Immature natural killer cell (primary cell): ENCODE results near the gene SVBP. TPM values are rescaled to one million over a fixed set of nuclear protein-coding genes. Genes with fewer than 3 reads are reported as not detected.
"Not testable (repeated sequence)": the region's sequence is repeated elsewhere in the genome, so short reads cannot be mapped to it uniquely, and the experiment has no call there.

Source experiments
- DNase-seq, 3 donors: peaks; one replicate each; pipeline ENCODE4 v3.0.0; 2022; ENCODE audit warnings: mixed read lengths in 1 of 3
- H3K27ac Mint-ChIP-seq, 6 donors: one replicate each; pipeline ENCODE4 v1.8.0; 2020; ENCODE audit warnings: mixed read lengths in 6 of 6, mild to moderate bottlenecking in 5 of 6, inconsistent platforms in 4 of 6, moderate library complexity in 3 of 6
- H3K27me3 Mint-ChIP-seq, 3 donors: one replicate each; pipeline ENCODE4 v1.8.0; 2020 to 2021; ENCODE audit warnings: low read depth in 3 of 3, mild to moderate bottlenecking in 3 of 3, mixed read lengths in 3 of 3, moderate library complexity in 3 of 3, inconsistent platforms in 1 of 3
- H3K36me3 Mint-ChIP-seq, 3 donors: one replicate each; pipeline ENCODE4 v1.8.0; 2020; ENCODE audit warnings: mixed read lengths in 3 of 3, inconsistent platforms in 2 of 3, mild to moderate bottlenecking in 2 of 3
- H3K4me1 Mint-ChIP-seq, 2 donors: one replicate each; pipeline ENCODE4 v1.8.0; 2020; ENCODE audit warnings: inconsistent platforms in 2 of 2, mild to moderate bottlenecking in 2 of 2, mixed read lengths in 2 of 2, moderate library complexity in 1 of 2
- H3K4me3 Mint-ChIP-seq, 5 donors: one replicate each; pipeline ENCODE4 v1.8.0; 2020; ENCODE audit warnings: mild to moderate bottlenecking in 5 of 5, mixed read lengths in 5 of 5, inconsistent platforms in 3 of 5, moderate library complexity in 3 of 5
- H3K9me3 Mint-ChIP-seq, 6 donors: one replicate each; pipeline ENCODE4 v1.8.0; 2020; ENCODE audit warnings: mild to moderate bottlenecking in 6 of 6, mixed read lengths in 6 of 6, inconsistent platforms in 4 of 6, moderate library complexity in 3 of 6
- polyA plus RNA-seq, 3 donors: library from polyadenylated mRNA; unstranded; fragments of 300-500 nt; fragmentation: Illumina TruSeq; gene quantifications; one replicate each; pipeline ENCODE4 v1.2.3, GENCODE V29; 2021

The SVBP gene
- polyA plus RNA-seq, 3 donors from 2014 or later = 29.3 to 45.0 (median 36.8) TPM

- Mint-ChIP-seq H3K4me3 (no peak overlapping the region), H3K9me3 (peaks cover 0 to 2% (median 0%) of the 10 kb centered on the region in 6 donors), H3K4me1 (no peaks in the 10 kb centered on the region), H3K27ac (no peak overlapping the region), H3K36me3 (peaks cover 4 to 20% (median 8%) of the 10 kb centered on the region in 3 donors), H3K27me3 (peaks cover 0 to 1% (median 0%) of the 10 kb centered on the region in 3 donors)
- DNase-seq = no peak
These were observed 16.8 kb upstream of the SVBP start for GRCh38 chr1:42833981-42834380.

DNA sequence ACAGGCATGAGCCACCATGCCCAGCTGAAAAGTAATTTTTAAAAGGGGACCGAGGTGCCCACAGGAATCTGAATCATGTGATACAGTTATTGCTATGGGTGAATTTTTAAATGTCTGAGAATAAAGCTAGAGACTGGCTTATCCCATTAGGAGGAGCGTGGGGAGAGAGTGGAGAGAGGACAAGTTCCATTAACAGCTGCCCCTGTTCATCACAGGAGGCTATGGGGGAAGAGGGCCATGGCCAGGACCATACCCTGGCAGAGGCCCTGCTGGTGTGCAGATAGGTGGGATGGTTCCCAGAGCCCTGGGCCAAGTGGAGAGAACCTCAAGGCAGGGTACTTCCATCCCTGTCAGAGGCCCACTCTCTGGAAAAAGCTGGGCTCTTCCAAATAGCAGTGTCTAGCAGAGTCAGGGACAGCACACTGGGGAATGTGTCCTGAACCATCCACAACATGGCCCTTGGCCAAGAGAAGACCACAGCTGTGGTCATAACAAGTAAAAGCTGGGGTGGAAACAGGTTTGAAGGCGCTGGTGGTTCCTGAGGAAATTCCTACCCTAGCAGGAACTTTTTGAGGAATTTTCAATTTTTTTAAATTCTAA is 15.5 kb upstream of the SVBP start:
- Mint-ChIP-seq H3K4me1 (no peaks in the 10 kb centered on the region), H3K27me3 (peaks cover 0 to 1% (median 0%) of the 10 kb centered on the region in 3 donors), H3K36me3 (peaks cover 4 to 20% (median 8%) of the 10 kb centered on the region in 3 donors), H3K4me3 (no peak overlapping the region), H3K27ac (no peak overlapping the region), H3K9me3 (peaks cover 0 to 2% (median 0%) of the 10 kb centered on the region in 6 donors)
- no peak for DNase-seq

GRCh38 chr1:42831273-42831672 is 14.1 kb upstream of the SVBP start:
- Mint-ChIP-seq H3K27me3 (no peaks in the 10 kb centered on the region), H3K4me1 (no peaks in the 10 kb centered on the region), H3K4me3 (no peak overlapping the region), H3K36me3 (peaks cover 4 to 17% (median 8%) of the 10 kb centered on the region in 3 donors), H3K9me3 (peaks cover 0 to 2% (median 0%) of the 10 kb centered on the region in 6 donors), H3K27ac (no peak overlapping the region)
- no peak for DNase-seq

GRCh38 chr1:42830631-42831030 is 13.4 kb upstream of the SVBP start:
- H3K36me3 Mint-ChIP-seq = peaks cover 4 to 17% (median 9%) of the 10 kb centered on the region in 3 donors
- H3K9me3 Mint-ChIP-seq = peaks cover 0 to 2% (median 0%) of the 10 kb centered on the region in 6 donors
- no peak overlapping the region for H3K27ac Mint-ChIP-seq
- no peak for DNase-seq
- H3K4me1 Mint-ChIP-seq = no peaks in the 10 kb centered on the region
- H3K4me3 Mint-ChIP-seq = no peak overlapping the region
- H3K27me3 Mint-ChIP-seq = no peaks in the 10 kb centered on the region

DNA sequence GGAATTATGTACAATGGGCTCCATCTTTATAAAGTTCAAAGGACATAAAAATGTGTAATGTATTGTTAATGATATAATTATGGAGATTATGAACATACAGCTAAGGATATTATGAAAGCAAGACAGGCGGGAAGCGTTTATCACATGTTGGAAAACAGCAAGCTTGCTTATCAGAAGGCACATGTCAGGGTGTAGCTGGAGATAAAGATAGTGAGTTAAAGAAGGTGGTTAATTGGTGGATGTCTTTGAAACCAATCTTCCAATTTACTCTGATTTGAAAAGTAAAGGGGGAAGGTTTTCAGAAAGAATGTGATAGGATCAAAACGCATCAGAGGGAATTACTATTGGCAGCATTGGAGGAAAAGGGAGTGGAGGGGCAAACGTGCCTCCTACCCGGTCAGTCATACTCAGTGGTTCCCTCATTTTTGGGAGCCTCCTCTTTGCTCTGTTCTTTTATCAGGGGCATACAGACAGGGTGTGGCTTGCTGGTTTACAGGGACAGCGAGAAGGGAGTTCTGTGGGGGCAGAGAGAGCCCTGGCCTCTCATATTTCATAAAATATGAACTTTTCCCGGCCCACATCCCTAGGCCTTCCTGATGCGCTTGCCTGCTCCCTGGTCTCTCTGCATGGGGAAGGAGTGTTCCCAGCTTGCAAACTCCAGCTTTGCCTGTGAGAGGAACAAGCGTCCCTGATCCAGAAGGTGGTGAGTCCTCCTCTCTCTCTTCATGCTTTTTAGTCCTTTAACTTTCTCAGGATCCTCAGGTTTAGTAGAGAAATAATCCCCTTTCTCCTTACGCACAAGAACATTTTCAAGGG is 8.0 kb upstream of the SVBP start:
- Mint-ChIP-seq H3K4me1 (no peaks in the 10 kb centered on the region), H3K9me3 (no peaks in the 10 kb centered on the region), H3K27ac (no peak overlapping the region), H3K4me3 (no peak overlapping the region), H3K27me3 (no peaks in the 10 kb centered on the region), H3K36me3 (peaks cover 0 to 5% (median 5%) of the 10 kb centered on the region in 3 donors)
- DNase-seq = no peak

- Mint-ChIP-seq H3K27ac (no peak overlapping the region), H3K27me3 (no peaks in the 10 kb centered on the region), H3K9me3 (no peaks in the 10 kb centered on the region), H3K4me3 (no peak overlapping the region), H3K4me1 (no peaks in the 10 kb centered on the region), H3K36me3 (peaks cover 0 to 5% (median 4%) of the 10 kb centered on the region in 3 donors)
- DNase-seq = no peak
These were observed 7.4 kb upstream of the SVBP start for GRCh38 chr1:42824481-42825035.

- H3K4me3 Mint-ChIP-seq = no peak overlapping the region
- DNase-seq = no peak
- no peak overlapping the region for H3K27ac Mint-ChIP-seq
These were observed 5.7 kb upstream of the SVBP start for GRCh38 chr1:42822800-42823392.

GRCh38 chr1:42821690-42822089 is 4.5 kb upstream of the SVBP start:
- no peak overlapping the region for H3K27ac Mint-ChIP-seq
- peaks cover 0 to 5% (median 0%) of the 10 kb centered on the region in 3 donors for H3K36me3 Mint-ChIP-seq
- H3K27me3 Mint-ChIP-seq = peaks cover 2 to 5% (median 5%) of the 10 kb centered on the region in 3 donors
- no peak for DNase-seq
- H3K4me3 Mint-ChIP-seq = no peak overlapping the region
- H3K9me3 Mint-ChIP-seq = no peaks in the 10 kb centered on the region
- peaks cover 9 to 10% of the 10 kb centered on the region in 2 donors for H3K4me1 Mint-ChIP-seq

More at GRCh38 chr1:42822800-42823392, 5.7 kb upstream of the SVBP start:
- peaks cover 3 to 4% of the 10 kb centered on the region in 2 donors for H3K4me1 Mint-ChIP-seq
- no peaks in the 10 kb centered on the region for H3K9me3 Mint-ChIP-seq
- H3K36me3 Mint-ChIP-seq = peaks cover 0 to 5% (median 0%) of the 10 kb centered on the region in 3 donors
- peaks cover 0 to 3% (median 0%) of the 10 kb centered on the region in 3 donors for H3K27me3 Mint-ChIP-seq

- Mint-ChIP-seq H3K4me1 (peaks cover 17 to 19% of the 10 kb centered on the region in 2 donors), H3K4me3 (no peak overlapping the region), H3K36me3 (peaks cover 0 to 1% (median 0%) of the 10 kb centered on the region in 3 donors), H3K27me3 (peaks cover 2 to 9% (median 9%) of the 10 kb centered on the region in 3 donors), H3K27ac (no peak overlapping the region), H3K9me3 (no peaks in the 10 kb centered on the region)
- no peak for DNase-seq
These were observed 3.6 kb upstream of the SVBP start for GRCh38 chr1:42820813-42821212.

GRCh38 chr1:42817976-42818375 is 779 bp upstream of the SVBP start:
- Mint-ChIP-seq H3K27me3 (peaks cover 2 to 9% (median 9%) of the 10 kb centered on the region in 3 donors), H3K4me1 (peaks cover 19 to 24% of the 10 kb centered on the region in 2 donors), H3K9me3 (no peaks in the 10 kb centered on the region), H3K27ac (peak overlapping the region in 1 of 6 donors; percentile 33), H3K36me3 (no peaks in the 10 kb centered on the region), H3K4me3 (peak overlapping the region; percentile 45 to 88 (median 82))
- DNase-seq = no peak

- H3K27me3 Mint-ChIP-seq = peaks cover 2 to 9% (median 9%) of the 10 kb centered on the region in 3 donors
- no peaks in the 10 kb centered on the region for H3K9me3 Mint-ChIP-seq
- H3K27ac Mint-ChIP-seq = peak overlapping the region in 3 of 6 donors; percentile 5 to 85 (median 58)
- peaks cover 19 to 24% of the 10 kb centered on the region in 2 donors for H3K4me1 Mint-ChIP-seq
- H3K4me3 Mint-ChIP-seq = peak overlapping the region; percentile 79 to 88 (median 85)
- DNase-seq = no peak
- no peaks in the 10 kb centered on the region for H3K36me3 Mint-ChIP-seq
These were observed 207 bp upstream of the SVBP start for GRCh38 chr1:42817440-42817767.

DNA sequence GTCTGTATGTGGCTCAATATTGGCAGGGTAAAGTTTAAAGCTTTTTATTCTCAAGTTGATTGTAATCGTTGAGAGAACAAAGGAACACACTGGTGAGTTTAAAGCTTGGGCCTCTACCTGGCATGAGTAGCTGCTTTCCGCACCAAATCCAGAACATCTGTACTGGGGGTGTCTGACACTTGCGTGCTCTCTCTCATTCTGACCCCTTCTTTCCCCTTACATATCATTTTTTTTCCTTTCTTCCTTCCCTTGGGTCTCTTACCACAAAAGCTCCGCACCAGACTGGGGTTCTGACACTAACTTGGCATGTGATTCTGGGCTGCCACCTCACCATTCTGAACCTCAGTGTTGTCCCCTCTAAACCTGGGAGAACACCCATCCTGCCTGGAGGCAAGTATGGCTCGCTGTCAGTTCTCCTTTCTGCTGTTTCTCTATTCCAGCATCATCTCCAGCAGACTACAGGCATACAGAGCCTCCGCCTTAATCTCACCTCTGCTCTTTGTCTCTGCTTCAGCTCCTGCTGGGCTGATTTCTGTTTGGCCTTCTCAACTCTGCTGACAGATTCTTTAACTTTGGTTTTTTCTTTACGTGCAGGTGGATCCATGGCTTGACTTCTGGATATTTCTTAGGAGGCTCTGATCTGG is 1.1 kb downstream of the SVBP start:
- Mint-ChIP-seq H3K4me1 (peaks cover 19 to 24% of the 10 kb centered on the region in 2 donors), H3K27ac (peak overlapping the region; percentile 63 to 95 (median 92)), H3K36me3 (peaks cover 0 to 4% (median 4%) of the 10 kb centered on the region in 3 donors), H3K4me3 (peak overlapping the region; percentile 77 to 91 (median 87)), H3K9me3 (no peaks in the 10 kb centered on the region), H3K27me3 (peaks cover 2 to 9% (median 9%) of the 10 kb centered on the region in 3 donors)
- DNase-seq = peak in 2 of 3 donors; percentile 1 to 7

DNA sequence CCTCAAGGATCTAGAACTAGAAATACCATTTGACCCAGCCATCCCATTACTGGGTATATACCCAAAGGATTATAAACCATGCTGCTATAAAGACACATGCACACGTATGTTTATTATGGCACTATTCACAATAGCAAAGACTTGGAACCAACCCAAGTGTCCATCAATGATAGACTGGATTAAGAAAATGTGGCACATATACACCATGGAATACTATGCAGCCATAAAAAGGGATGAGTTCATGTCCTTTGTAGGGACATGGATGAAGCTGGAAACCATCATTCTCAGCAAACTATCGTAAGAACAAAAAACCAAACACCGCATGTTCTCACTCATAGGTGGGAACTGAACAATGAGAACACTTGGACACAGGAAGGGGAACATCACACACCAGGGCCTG is 2.4 kb downstream of the SVBP start:
- not testable (repeated sequence) for H3K27ac Mint-ChIP-seq, H3K9me3 Mint-ChIP-seq, H3K4me3 Mint-ChIP-seq, H3K27me3 Mint-ChIP-seq, H3K36me3 Mint-ChIP-seq, DNase-seq
- H3K4me1 Mint-ChIP-seq = peaks cover 19 to 24% of the 10 kb centered on the region in 2 donors
